ENCODE data around the gene DUSP14.

DNA sequence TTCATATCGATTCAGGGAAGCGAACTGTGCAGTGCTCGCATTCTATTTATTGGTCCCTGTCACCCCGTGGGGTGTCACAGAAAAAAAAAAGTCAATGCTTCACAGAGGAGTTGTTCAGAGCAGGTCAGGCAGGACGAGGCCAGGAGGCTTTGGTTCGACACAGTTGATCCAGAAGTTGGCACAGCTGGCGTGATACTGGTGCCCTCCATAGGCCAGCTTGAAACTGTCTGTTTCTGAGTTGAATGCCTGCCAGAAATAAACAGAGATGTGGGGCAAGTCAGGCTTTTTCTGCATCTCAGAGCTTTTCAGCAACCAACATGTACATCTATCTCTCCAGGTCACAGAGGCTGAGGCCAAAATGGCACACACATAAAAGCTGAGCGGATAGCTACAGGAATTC lies 29.1 kb downstream of the DUSP14 start:
- TF ChIP-seq, protein P1, sequence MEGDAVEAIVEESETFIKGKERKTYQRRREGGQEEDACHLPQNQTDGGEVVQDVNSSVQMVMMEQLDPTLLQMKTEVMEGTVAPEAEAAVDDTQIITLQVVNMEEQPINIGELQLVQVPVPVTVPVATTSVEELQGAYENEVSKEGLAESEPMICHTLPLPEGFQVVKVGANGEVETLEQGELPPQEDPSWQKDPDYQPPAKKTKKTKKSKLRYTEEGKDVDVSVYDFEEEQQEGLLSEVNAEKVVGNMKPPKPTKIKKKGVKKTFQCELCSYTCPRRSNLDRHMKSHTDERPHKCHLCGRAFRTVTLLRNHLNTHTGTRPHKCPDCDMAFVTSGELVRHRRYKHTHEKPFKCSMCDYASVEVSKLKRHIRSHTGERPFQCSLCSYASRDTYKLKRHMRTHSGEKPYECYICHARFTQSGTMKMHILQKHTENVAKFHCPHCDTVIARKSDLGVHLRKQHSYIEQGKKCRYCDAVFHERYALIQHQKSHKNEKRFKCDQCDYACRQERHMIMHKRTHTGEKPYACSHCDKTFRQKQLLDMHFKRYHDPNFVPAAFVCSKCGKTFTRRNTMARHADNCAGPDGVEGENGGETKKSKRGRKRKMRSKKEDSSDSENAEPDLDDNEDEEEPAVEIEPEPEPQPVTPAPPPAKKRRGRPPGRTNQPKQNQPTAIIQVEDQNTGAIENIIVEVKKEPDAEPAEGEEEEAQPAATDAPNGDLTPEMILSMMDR (IDR thresholded peaks at IDR 0.05) = peak in 1 of 12 donors; percentile 11
- no peak for TF ChIP-seq POLR2A (IDR thresholded peaks at IDR 0.05)
